ENCODE measurements around the gene NUSAP1.
"Not testable (repeated sequence)": the region's sequence is repeated elsewhere in the genome, so short reads cannot be mapped to it uniquely, and the experiment has no call there.

Gene NUSAP1

GRCh38 chr15:41416742-41417417, 84.2 kb downstream of the NUSAP1 start, which contains the start of gene RTF1:
Gene RTF1, plus strand, starts transcription at chr15:41417095. Its CDS starts 21 bp downstream, at chr15:41417116.
- peak; percentile 94 for DNase-seq

- DNase-seq: no peak
These were observed 84.9 kb downstream of the NUSAP1 start for GRCh38 chr15:41417418-41418195.

GRCh38 chr15:41423979-41424659, 91.4 kb downstream of the NUSAP1 start:
- DNase-seq: no peak

- DNase-seq: no peak
These were observed 92.1 kb downstream of the NUSAP1 start for GRCh38 chr15:41424809-41425208.

DNA sequence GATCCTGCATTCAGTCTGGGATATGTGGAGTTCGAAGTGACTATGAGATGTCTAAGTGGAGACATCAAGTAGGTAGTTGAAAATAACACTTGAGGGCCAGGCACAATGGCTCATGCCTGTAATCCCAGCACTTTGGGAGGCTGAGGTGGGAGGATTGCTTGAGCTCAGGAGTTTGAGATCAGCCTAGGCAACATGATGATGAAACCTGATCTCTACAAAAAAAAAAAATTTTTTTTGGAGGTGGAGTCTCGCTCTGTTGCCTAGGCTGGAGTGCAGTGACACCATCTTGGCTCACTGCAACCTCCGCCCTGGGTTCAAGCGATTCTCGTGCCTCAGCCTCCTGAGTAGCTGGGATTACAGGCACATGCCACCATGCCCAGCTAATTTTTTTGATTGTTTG, 93.2 kb downstream of the NUSAP1 start:
- DNase-seq: not testable (repeated sequence)

GRCh38 chr15:41429003-41429890, 96.6 kb downstream of the NUSAP1 start:
- DNase-seq: no peak
